Measurements from ENCODE around the gene LIN37.

GRCh38 chr19:35704218-35704617 is 44.2 kb upstream of the LIN37 start, which contains the start of gene ZBTB32:
- TF ChIP-seq ZFP3 (CRISPR knock-in tag; IDR thresholded peaks at IDR 0.05) = no peak
- TF ChIP-seq RARB (CRISPR knock-in tag; IDR thresholded peaks at IDR 0.05) = no peak
- no peak for TF ChIP-seq BACH2 (CRISPR knock-in tag; IDR thresholded peaks at IDR 0.05; ENCODE audit: borderline replicate concordance)
- no peak for TF ChIP-seq ZNF70 (CRISPR knock-in tag; IDR thresholded peaks at IDR 0.05)
- TF ChIP-seq, protein P1, sequence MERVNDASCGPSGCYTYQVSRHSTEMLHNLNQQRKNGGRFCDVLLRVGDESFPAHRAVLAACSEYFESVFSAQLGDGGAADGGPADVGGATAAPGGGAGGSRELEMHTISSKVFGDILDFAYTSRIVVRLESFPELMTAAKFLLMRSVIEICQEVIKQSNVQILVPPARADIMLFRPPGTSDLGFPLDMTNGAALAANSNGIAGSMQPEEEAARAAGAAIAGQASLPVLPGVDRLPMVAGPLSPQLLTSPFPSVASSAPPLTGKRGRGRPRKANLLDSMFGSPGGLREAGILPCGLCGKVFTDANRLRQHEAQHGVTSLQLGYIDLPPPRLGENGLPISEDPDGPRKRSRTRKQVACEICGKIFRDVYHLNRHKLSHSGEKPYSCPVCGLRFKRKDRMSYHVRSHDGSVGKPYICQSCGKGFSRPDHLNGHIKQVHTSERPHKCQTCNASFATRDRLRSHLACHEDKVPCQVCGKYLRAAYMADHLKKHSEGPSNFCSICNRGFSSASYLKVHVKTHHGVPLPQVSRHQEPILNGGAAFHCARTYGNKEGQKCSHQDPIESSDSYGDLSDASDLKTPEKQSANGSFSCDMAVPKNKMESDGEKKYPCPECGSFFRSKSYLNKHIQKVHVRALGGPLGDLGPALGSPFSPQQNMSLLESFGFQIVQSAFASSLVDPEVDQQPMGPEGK (CRISPR knock-in tag; IDR thresholded peaks at IDR 0.05; ENCODE audit: borderline replicate concordance) = no peak
- no peak for TF ChIP-seq GLIS3 (CRISPR knock-in tag; IDR thresholded peaks at IDR 0.05)
